Glutamatergic neuron (in vitro differentiated cells): ENCODE results near the gene TXNRD1. TPM values are rescaled to one million over a fixed set of nuclear protein-coding genes. Genes with fewer than 3 reads are reported as not detected.

ENCODE experiments used
- DNase-seq: peaks from one replicate; pipeline ENCODE4 v3.0.0; 2022
- H3K27ac Mint-ChIP-seq: one replicate; pipeline ENCODE4 v1.8.0; 2020; ENCODE audit warnings: mild to moderate bottlenecking, mixed read lengths, inconsistent platforms; ENCODE audit not compliant: unreplicated experiment
- H3K27me3 Mint-ChIP-seq: one replicate; pipeline ENCODE4 v1.8.0; 2020; ENCODE audit warnings: mild to moderate bottlenecking, moderate library complexity, mixed read lengths, inconsistent platforms; ENCODE audit not compliant: unreplicated experiment
- H3K36me3 Mint-ChIP-seq: one replicate; pipeline ENCODE4 v1.8.0; 2020; ENCODE audit warnings: mild to moderate bottlenecking, mixed read lengths, inconsistent platforms; ENCODE audit not compliant: unreplicated experiment
- H3K4me1 Mint-ChIP-seq: one replicate; pipeline ENCODE4 v1.8.0; 2020; ENCODE audit warnings: mild to moderate bottlenecking, low read depth, mixed read lengths, inconsistent platforms; ENCODE audit not compliant: unreplicated experiment
- H3K4me3 Mint-ChIP-seq: one replicate; pipeline ENCODE4 v1.8.0; 2020; ENCODE audit warnings: mild to moderate bottlenecking, mixed read lengths, inconsistent platforms; ENCODE audit not compliant: unreplicated experiment
- H3K9me3 Mint-ChIP-seq: one replicate; pipeline ENCODE4 v1.8.0; 2020; ENCODE audit warnings: mild to moderate bottlenecking, moderate library complexity, mixed read lengths, inconsistent platforms; ENCODE audit not compliant: unreplicated experiment
- total RNA-seq: library from RNA; stranded (reverse); fragmentation: NEBNext Ultra II Directional; extraction: Animal tissue kit (Norgen Biotek cat#: 25700); gene quantifications from one replicate; pipeline ENCODE4 v1.2.1, GENCODE V29; 2021; ENCODE audit not compliant: unreplicated experiment
- TF ChIP-seq, protein P1 (sequence below): fragments of 200-600 bp; sonication (generic); IDR thresholded peaks from one replicate; pipeline ENCODE4 v1.5.0; 2021; ENCODE audit not compliant: partially characterized antibody, unreplicated experiment

The TXNRD1 gene
- total RNA-seq, 1 donor from 2014 or later: 81.1 TPM

DNA sequence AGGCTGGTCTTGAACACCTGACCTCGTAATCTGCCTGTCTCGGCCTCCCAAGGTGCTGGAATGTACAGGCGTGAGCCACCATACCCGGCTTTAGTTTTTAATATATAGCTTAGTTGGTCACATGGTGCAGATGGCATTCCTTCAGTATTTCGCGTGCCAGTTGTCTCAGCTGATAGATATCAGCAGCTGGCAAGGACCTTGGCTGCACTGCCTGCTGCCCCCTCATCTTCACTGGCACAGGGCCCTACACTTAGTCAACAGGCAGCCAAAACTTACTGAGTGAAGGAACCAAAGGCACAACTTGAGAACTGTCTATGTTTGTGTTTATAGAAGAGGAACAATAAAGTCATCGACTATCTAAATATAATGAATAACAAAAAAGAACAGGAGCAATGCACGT is 119.0 kb downstream of the TXNRD1 start:
- Mint-ChIP-seq H3K27ac (peak overlapping the region; percentile 12), H3K27me3 (no peaks in the 10 kb centered on the region), H3K4me3 (no peak overlapping the region), H3K36me3 (no peaks in the 10 kb centered on the region), H3K4me1 (peaks cover 4% of the 10 kb centered on the region), H3K9me3 (no peaks in the 10 kb centered on the region)
- no peak for DNase-seq
- TF ChIP-seq, protein P1, sequence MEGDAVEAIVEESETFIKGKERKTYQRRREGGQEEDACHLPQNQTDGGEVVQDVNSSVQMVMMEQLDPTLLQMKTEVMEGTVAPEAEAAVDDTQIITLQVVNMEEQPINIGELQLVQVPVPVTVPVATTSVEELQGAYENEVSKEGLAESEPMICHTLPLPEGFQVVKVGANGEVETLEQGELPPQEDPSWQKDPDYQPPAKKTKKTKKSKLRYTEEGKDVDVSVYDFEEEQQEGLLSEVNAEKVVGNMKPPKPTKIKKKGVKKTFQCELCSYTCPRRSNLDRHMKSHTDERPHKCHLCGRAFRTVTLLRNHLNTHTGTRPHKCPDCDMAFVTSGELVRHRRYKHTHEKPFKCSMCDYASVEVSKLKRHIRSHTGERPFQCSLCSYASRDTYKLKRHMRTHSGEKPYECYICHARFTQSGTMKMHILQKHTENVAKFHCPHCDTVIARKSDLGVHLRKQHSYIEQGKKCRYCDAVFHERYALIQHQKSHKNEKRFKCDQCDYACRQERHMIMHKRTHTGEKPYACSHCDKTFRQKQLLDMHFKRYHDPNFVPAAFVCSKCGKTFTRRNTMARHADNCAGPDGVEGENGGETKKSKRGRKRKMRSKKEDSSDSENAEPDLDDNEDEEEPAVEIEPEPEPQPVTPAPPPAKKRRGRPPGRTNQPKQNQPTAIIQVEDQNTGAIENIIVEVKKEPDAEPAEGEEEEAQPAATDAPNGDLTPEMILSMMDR: no peak

DNA sequence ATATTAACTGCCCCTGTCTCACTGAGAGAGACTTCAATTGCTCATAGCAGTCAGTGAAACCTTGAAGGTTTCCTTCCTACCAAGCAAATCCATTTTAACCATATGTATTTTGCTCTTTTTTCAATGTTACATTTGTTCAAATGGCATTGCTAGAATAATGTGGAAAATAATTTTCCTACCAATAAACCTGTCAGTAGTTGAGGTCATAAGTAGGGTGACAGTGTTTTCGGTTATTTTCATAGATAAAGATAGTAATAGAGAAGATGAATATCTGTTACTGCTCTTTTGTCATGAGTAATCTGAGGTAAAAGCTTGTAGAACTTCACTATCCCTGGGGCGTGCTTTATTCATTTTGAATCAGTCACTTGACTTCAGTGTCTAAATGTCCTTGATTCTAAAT is 120.5 kb downstream of the TXNRD1 start:
- Mint-ChIP-seq H3K27me3 (peaks cover 1% of the 10 kb centered on the region), H3K27ac (no peak overlapping the region), H3K4me1 (peaks cover 15% of the 10 kb centered on the region), H3K9me3 (peaks cover 3% of the 10 kb centered on the region), H3K4me3 (no peak overlapping the region), H3K36me3 (no peaks in the 10 kb centered on the region)
- TF ChIP-seq, protein P1: no peak
- no peak for DNase-seq

DNA sequence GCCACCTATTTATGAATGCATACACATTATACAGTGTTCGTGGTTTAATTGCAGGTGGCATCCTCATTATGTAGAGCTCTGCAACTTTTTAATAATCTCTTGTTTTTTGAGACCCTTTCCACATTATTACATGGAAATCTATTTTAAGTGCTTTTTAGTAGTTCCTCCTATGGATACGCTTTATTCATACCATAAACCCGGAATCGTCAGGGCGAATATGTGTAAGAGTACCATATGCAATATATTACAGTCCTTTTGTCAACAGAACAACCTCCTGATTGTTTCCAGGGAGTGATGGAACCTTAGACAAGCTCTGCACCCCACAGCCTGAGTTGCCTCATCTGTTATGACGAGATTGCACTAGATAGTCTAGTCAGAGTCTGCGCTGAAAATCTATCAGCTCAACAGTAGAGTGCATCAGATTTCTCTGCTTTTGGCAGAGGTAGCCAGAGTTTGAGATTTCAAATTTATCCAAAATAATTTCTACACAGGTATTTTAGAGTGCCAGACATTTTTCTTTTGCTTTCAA is 121.5 kb downstream of the TXNRD1 start:
- Mint-ChIP-seq H3K4me3 (no peak overlapping the region), H3K4me1 (peaks cover 17% of the 10 kb centered on the region), H3K9me3 (peaks cover 4% of the 10 kb centered on the region), H3K27ac (no peak overlapping the region), H3K27me3 (peaks cover 3% of the 10 kb centered on the region), H3K36me3 (no peaks in the 10 kb centered on the region)
- no peak for DNase-seq
- TF ChIP-seq, protein P1: no peak

DNA sequence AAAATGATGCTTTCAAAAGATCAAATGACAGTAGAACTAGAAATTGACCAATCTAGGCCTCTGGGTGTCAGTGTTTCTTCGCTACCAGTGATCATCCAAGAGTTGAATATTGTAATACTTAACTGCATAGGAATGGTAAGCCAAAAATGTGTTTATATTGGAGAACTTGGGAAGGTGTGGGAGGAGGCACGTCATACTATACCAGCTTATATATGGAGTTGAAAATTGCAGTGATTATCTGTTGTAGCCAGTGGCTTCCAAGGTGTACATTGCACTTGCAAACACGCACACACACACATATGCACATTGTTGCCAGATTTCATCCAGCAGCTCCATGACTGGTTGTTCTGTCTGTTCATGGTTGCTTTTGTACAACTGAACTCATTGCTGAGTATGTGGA is 124.1 kb downstream of the TXNRD1 start:
- H3K36me3 Mint-ChIP-seq: no peaks in the 10 kb centered on the region
- peaks cover 4% of the 10 kb centered on the region for H3K9me3 Mint-ChIP-seq
- H3K27ac Mint-ChIP-seq: no peak overlapping the region
- DNase-seq: no peak
- H3K27me3 Mint-ChIP-seq: peaks cover 3% of the 10 kb centered on the region
- TF ChIP-seq, protein P1: no peak
- peaks cover 15% of the 10 kb centered on the region for H3K4me1 Mint-ChIP-seq
- H3K4me3 Mint-ChIP-seq: no peak overlapping the region

DNA sequence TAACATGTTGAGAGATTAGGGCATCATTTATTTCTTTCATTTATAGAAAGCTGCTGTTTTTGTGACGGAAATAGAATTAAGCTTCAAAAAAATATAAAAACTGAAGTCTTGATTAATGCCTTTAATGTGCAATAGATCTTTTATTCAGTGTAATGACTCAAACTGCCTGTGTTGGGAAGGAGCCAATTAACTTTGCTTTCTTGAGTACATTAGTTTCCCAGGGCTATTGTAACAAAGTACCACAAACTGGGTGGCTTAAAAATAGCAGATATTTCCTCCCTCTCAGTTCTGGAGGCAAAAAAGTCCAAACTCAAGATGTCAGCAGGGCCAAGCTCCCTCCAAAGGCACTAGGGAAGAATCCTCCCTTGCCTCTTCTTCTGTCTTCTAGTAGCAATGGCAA is 124.6 kb downstream of the TXNRD1 start:
- Mint-ChIP-seq H3K27me3 (peaks cover 3% of the 10 kb centered on the region), H3K4me1 (peaks cover 15% of the 10 kb centered on the region), H3K9me3 (peaks cover 4% of the 10 kb centered on the region), H3K4me3 (no peak overlapping the region), H3K27ac (peak overlapping the region; percentile 38), H3K36me3 (no peaks in the 10 kb centered on the region)
- DNase-seq: no peak
- TF ChIP-seq, protein P1: no peak
